Mononuclear cell (primary cell): ENCODE measurements around the gene STYK1. TPM values are rescaled to one million over a fixed set of nuclear protein-coding genes. Genes with fewer than 3 reads are reported as not detected.

ENCODE experiments used
- H3K27me3 ChIP-seq: 2 replicates; pipeline ENCODE4 v1.6.0; 2011; ENCODE audit warnings: low read length, control low read depth; ENCODE audit not compliant: insufficient read depth
- H3K4me1 ChIP-seq: 2 replicates; pipeline ENCODE4 v1.5.1; 2011; ENCODE audit warnings: mild to moderate bottlenecking, low read length, control low read depth; ENCODE audit not compliant: insufficient read depth
- H3K4me3 ChIP-seq: 2 replicates; pipeline ENCODE4 v1.5.1; 2011; ENCODE audit warnings: mild to moderate bottlenecking, low read length, moderate library complexity
- H3K9me3 ChIP-seq: 2 replicates; pipeline ENCODE4 v1.5.1; 2011; ENCODE audit warnings: low read depth, mild to moderate bottlenecking, control low read depth, low read length
- total RNA-seq: library from RNA; depleted of rRNA; stranded (reverse); fragments of >200 nt; gene quantifications from one replicate; pipeline ENCODE4 v1.2.3, GENCODE V29; 2012

The STYK1 gene, protein sequence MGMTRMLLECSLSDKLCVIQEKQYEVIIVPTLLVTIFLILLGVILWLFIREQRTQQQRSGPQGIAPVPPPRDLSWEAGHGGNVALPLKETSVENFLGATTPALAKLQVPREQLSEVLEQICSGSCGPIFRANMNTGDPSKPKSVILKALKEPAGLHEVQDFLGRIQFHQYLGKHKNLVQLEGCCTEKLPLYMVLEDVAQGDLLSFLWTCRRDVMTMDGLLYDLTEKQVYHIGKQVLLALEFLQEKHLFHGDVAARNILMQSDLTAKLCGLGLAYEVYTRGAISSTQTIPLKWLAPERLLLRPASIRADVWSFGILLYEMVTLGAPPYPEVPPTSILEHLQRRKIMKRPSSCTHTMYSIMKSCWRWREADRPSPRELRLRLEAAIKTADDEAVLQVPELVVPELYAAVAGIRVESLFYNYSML
- 0.10 TPM for total RNA-seq

- no peaks in the 10 kb centered on the region for H3K9me3 ChIP-seq
- peaks cover 27% of the 10 kb centered on the region for H3K27me3 ChIP-seq
- peaks cover 27% of the 10 kb centered on the region for H3K4me1 ChIP-seq
- peak within 1 kb of the TSS; percentile 4 for H3K4me3 ChIP-seq
Observed at GRCh38 chr12:10673659-10674384, at the start of gene STYK1. STYK1 (minus strand) TSS chr12:10674052; CDS start chr12:10634618, 39,434 bp downstream.

- peak within 1 kb of the TSS; percentile 64 for H3K4me3 ChIP-seq
- H3K27me3 ChIP-seq = peaks cover 25% of the 10 kb centered on the region
- H3K9me3 ChIP-seq = no peaks in the 10 kb centered on the region
- peaks cover 27% of the 10 kb centered on the region for H3K4me1 ChIP-seq
Observed at GRCh38 chr12:10722905-10723746, 49.3 kb upstream of the STYK1 start, which contains the start of gene YBX3. YBX3 (minus strand) TSS chr12:10723323; CDS start chr12:10723111, 212 bp downstream.

- H3K9me3 ChIP-seq = no peaks in the 10 kb centered on the region
- H3K4me1 ChIP-seq = peaks cover 27% of the 10 kb centered on the region
- H3K27me3 ChIP-seq = peaks cover 21% of the 10 kb centered on the region
- H3K4me3 ChIP-seq = peak overlapping the region; percentile 64
Observed at GRCh38 chr12:10722502-10722904, 48.7 kb upstream of the STYK1 start.

- H3K4me1 ChIP-seq = peaks cover 27% of the 10 kb centered on the region
- peak overlapping the region; percentile 64 for H3K4me3 ChIP-seq
- H3K27me3 ChIP-seq = peaks cover 21% of the 10 kb centered on the region
- no peaks in the 10 kb centered on the region for H3K9me3 ChIP-seq
Observed at GRCh38 chr12:10721651-10722501, 48.0 kb upstream of the STYK1 start.

- Histone ChIP-seq H3K4me1 (peaks cover 27% of the 10 kb centered on the region), H3K27me3 (peaks cover 18% of the 10 kb centered on the region), H3K4me3 (peak overlapping the region; percentile 64), H3K9me3 (no peaks in the 10 kb centered on the region)
Observed at GRCh38 chr12:10720974-10721650, 47.3 kb upstream of the STYK1 start.

- Histone ChIP-seq H3K4me3 (no peak overlapping the region), H3K9me3 (no peaks in the 10 kb centered on the region), H3K27me3 (peaks cover 9% of the 10 kb centered on the region), H3K4me1 (peaks cover 27% of the 10 kb centered on the region)
Observed at GRCh38 chr12:10719482-10719881, 45.6 kb upstream of the STYK1 start.

DNA sequence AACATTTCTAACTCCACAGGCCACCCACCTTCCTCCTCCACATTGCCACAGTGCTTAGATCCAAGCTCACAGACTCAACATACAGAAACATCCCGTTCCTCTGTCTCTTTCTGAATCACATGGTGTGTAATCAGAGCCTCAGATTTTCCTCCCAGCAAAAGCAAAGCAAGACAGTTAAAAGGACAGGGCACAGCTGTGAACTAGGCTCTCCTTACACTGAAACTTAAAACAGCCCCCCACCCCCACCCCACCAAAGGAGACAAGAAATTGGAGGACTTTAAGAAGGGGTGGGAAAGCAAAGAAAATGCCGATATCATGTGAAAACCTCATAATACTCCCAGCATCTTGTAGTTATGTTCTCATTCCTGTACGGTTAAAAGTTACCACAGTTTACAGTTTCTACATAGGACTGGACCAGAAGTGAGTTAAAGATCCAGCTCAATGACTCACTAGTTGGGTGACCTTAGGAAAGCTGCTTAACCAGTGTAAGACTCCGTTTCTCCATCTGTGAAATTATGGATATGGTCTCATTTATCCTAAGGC is 44.5 kb upstream of the STYK1 start:
- Histone ChIP-seq H3K9me3 (no peaks in the 10 kb centered on the region), H3K4me3 (no peak overlapping the region), H3K27me3 (no peaks in the 10 kb centered on the region), H3K4me1 (peaks cover 19% of the 10 kb centered on the region)

DNA sequence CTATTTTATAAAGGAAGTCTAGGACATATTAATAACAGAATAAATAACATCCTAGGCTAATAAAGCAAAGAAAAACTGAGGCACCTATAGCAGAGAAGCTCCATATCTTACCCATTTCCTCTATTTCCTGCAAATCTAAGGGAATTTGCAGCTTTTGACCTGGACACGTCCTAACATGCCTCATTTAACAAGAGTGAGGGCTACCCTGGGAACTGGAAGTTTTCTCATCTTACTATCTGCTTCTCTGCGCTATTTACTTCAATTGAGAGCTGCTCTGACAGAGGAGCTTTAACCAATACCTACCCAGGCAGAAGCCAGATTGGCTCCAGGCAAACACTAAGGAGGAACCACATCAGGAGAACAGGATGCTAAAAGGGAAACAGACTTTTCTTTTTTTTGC is 43.6 kb upstream of the STYK1 start:
- Histone ChIP-seq H3K4me3 (no peak overlapping the region), H3K27me3 (no peaks in the 10 kb centered on the region), H3K9me3 (no peaks in the 10 kb centered on the region), H3K4me1 (peaks cover 17% of the 10 kb centered on the region)

DNA sequence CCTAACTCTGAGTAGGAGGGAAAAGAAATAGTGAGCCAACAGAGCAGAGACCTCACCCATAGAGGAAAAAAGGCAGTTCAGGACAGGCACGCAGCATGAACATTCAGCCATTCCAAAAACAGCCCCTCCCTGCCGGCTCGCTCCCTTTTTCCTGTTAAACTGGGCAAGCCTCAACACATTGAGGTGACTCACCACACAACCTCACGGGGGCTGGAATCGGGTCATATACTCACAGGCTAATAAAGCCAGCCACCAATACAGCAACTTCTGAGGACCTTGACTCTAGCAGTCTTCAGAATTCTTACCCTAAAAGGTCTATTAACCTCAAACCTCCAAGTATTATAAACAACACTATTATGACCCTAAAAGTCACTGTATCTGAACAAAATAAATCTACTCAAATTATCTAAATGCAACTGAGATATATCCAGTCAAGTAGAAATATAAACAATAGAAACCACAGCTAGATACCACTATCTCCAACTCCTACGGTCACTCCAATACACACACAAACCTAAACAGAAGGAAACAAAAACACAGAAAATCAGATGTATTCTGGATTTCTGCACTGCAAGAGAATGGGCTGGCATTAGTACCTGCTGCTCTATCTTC is 43.0 kb upstream of the STYK1 start:
- H3K9me3 ChIP-seq = no peaks in the 10 kb centered on the region
- no peak overlapping the region for H3K4me3 ChIP-seq
- peaks cover 11% of the 10 kb centered on the region for H3K4me1 ChIP-seq
- no peaks in the 10 kb centered on the region for H3K27me3 ChIP-seq

- Histone ChIP-seq H3K4me3 (no peak overlapping the region), H3K27me3 (no peaks in the 10 kb centered on the region), H3K9me3 (no peaks in the 10 kb centered on the region)
Observed at GRCh38 chr12:10716277-10716676, 42.4 kb upstream of the STYK1 start.

DNA sequence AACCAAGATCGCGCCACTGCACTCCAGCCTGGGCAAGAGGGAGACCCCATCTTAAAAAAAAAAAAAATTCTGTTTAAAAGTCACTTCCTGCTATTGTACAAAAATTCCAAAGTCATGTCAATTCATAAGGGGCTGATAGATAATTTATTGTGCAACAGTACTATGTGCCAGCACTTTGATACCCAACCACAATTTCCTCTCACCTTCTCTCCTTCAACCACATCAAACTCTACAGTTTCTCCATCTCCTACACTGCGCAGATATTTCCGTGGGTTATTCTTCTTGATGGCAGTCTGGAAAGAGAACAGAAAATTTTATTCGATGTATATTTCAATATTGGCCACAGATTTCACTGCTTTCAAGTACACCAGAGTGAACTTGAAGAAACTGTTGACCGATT is 41.6 kb upstream of the STYK1 start:
- no peaks in the 10 kb centered on the region for H3K9me3 ChIP-seq
- H3K27me3 ChIP-seq = no peaks in the 10 kb centered on the region
- H3K4me1 ChIP-seq = no peaks in the 10 kb centered on the region
- no peak overlapping the region for H3K4me3 ChIP-seq

More at GRCh38 chr12:10716277-10716676, 42.4 kb upstream of the STYK1 start:
- peaks cover 6% of the 10 kb centered on the region for H3K4me1 ChIP-seq

GRCh38 chr12:10709808-10710207 is 36.0 kb upstream of the STYK1 start:
- Histone ChIP-seq H3K9me3 (no peaks in the 10 kb centered on the region), H3K4me3 (no peak overlapping the region), H3K27me3 (no peaks in the 10 kb centered on the region), H3K4me1 (no peaks in the 10 kb centered on the region)

DNA sequence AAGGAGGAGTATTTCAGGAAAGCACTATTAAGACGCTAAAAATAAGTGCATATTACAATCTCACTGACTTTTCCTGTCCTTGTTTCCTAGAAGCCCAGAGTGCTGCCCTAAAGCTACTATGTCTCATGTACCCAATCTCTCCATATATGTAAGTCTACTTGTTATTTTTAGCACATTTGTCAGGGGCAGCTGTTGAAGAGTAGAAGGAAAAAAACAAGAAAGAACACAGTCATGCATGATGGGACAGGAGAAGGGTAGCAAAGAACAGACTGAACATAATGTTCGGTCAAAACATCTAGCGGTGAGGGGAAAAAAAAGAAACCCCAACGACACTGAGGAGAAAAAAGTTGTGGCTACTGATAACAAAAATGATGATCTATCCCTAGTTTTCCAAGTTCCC is 35.0 kb upstream of the STYK1 start:
- Histone ChIP-seq H3K4me1 (no peaks in the 10 kb centered on the region), H3K4me3 (no peak overlapping the region), H3K9me3 (no peaks in the 10 kb centered on the region)

More for the DNA sequence above, 35.0 kb upstream of the STYK1 start:
- H3K27me3 ChIP-seq = no peaks in the 10 kb centered on the region
